ENCODE data around the gene LIM2.

- TF ChIP-seq CTCF (conservative IDR thresholded peaks at IDR 0.05 in 1 of 2, IDR thresholded peaks at IDR 0.05 in 1 of 2; ENCODE audit: extremely low read depth in 1 of 2, insufficient read depth in 1 of 2, low read depth in 1 of 2, low read length in 2 of 2) (no peak), EZH2 (IDR thresholded peaks at IDR 0.05; ENCODE audit: borderline replicate concordance, low read length) (no peak)
Measured at GRCh38 chr19:51389143-51389542, 1.4 kb upstream of the LIM2 start.

Data from mammary epithelial cell (primary cell).